ENCODE results near the gene NDUFAF2. TPM values are rescaled to one million over a fixed set of nuclear protein-coding genes. Genes with fewer than 3 reads are reported as not detected.

NDUFAF2 gene
- total and polyA plus RNA-seq, 2 of the 8 experiments (the other 6 are each of a cell fraction or from before 2014, with no cell fraction given) = 10.7 to 46.5 TPM

DNA sequence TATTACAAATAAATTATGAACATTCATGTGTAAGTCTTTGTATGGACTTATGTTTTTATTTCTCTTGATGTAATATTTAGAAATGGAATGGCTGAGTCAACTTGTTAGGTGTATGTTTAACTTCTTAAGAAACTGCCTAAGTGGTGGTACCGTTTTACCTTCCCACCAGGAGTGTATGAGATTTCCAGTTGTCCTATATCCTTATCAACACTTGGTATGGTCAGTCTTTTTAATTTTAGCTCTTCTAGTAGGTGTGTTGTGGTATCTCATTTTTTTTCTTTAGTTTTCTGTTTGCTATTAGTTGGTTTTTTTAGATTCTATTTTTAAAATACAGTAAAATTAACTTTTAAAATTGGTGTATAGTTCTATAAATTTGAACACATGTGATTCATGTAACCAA, 3.7 kb downstream of the NDUFAF2 start (continued):
- TF ChIP-seq EGR1 (IDR thresholded peaks at IDR 0.05; ENCODE audit: borderline replicate concordance, low read depth, low read length) (no peak), MAFK (IDR thresholded peaks at IDR 0.05; ENCODE audit: low read depth, low read length) (no peak), YY1 (IDR thresholded peaks at IDR 0.05; ENCODE audit: low read depth, low read length) (no peak), POLR2AphosphoS5 (IDR thresholded peaks at IDR 0.05; ENCODE audit: low read depth, low read length) (no peak), GTF2F1 (IDR thresholded peaks at IDR 0.05; ENCODE audit: borderline replicate concordance, low read depth, low read length) (no peak), JUND (IDR thresholded peaks at IDR 0.05; ENCODE audit: low read length) (no peak)
